ENCODE measurements around the gene SETBP1.

SETBP1 gene

GRCh38 chr18:44766450-44766849, 85.8 kb downstream of the SETBP1 start:
- no peak for DNase-seq

- DNase-seq, result no peak
Observed at GRCh38 chr18:44767807-44768206, 87.1 kb downstream of the SETBP1 start.

- DNase-seq, result no peak
Observed at GRCh38 chr18:44770641-44771040, 90.0 kb downstream of the SETBP1 start.

- no peak for DNase-seq
Observed at GRCh38 chr18:44771572-44771955, 90.9 kb downstream of the SETBP1 start.

GRCh38 chr18:44771956-44772917, 91.5 kb downstream of the SETBP1 start:
- no peak for DNase-seq

GRCh38 chr18:44773640-44774155, 93.0 kb downstream of the SETBP1 start:
- no peak for DNase-seq

GRCh38 chr18:44774191-44774590, 93.5 kb downstream of the SETBP1 start:
- DNase-seq, result no peak

GRCh38 chr18:44777457-44778192, 96.9 kb downstream of the SETBP1 start:
- no peak for DNase-seq

- no peak for DNase-seq
Observed at GRCh38 chr18:44778788-44779187, 98.1 kb downstream of the SETBP1 start.

GRCh38 chr18:44779753-44780292, 99.1 kb downstream of the SETBP1 start:
- DNase-seq, result no peak

- no peak for DNase-seq
Observed at GRCh38 chr18:44781886-44782285, 101.2 kb downstream of the SETBP1 start.

- no peak for DNase-seq
Observed at GRCh38 chr18:44782617-44783016, 101.9 kb downstream of the SETBP1 start.

GRCh38 chr18:44783371-44783770, 102.7 kb downstream of the SETBP1 start:
- no peak for DNase-seq

GRCh38 chr18:44786257-44786656, 105.6 kb downstream of the SETBP1 start:
- DNase-seq, result no peak

- no peak for DNase-seq
Observed at GRCh38 chr18:44786688-44787087, 106.0 kb downstream of the SETBP1 start.

- no peak for DNase-seq
Observed at GRCh38 chr18:44788334-44788733, 107.6 kb downstream of the SETBP1 start.

- DNase-seq, result no peak
Observed at GRCh38 chr18:44789710-44790109, 109.0 kb downstream of the SETBP1 start.

- DNase-seq, result no peak
Observed at GRCh38 chr18:44790860-44791259, 110.2 kb downstream of the SETBP1 start.

- no peak for DNase-seq
Observed at GRCh38 chr18:44791520-44791919, 110.8 kb downstream of the SETBP1 start.

- DNase-seq, result no peak
Observed at GRCh38 chr18:44792456-44793061, 111.9 kb downstream of the SETBP1 start.

GRCh38 chr18:44793194-44793593, 112.5 kb downstream of the SETBP1 start:
- DNase-seq, result no peak

GRCh38 chr18:44793685-44794084, 113.0 kb downstream of the SETBP1 start:
- DNase-seq, result no peak

GRCh38 chr18:44795241-44795640, 114.6 kb downstream of the SETBP1 start:
- no peak for DNase-seq
